Measurements from ENCODE around the gene MLKL. TPM values are rescaled to one million over a fixed set of nuclear protein-coding genes. Genes with fewer than 3 reads are reported as not detected.

The MLKL gene
- 6.5 and 6.8 TPM in 2 replicates for total RNA-seq

DNA sequence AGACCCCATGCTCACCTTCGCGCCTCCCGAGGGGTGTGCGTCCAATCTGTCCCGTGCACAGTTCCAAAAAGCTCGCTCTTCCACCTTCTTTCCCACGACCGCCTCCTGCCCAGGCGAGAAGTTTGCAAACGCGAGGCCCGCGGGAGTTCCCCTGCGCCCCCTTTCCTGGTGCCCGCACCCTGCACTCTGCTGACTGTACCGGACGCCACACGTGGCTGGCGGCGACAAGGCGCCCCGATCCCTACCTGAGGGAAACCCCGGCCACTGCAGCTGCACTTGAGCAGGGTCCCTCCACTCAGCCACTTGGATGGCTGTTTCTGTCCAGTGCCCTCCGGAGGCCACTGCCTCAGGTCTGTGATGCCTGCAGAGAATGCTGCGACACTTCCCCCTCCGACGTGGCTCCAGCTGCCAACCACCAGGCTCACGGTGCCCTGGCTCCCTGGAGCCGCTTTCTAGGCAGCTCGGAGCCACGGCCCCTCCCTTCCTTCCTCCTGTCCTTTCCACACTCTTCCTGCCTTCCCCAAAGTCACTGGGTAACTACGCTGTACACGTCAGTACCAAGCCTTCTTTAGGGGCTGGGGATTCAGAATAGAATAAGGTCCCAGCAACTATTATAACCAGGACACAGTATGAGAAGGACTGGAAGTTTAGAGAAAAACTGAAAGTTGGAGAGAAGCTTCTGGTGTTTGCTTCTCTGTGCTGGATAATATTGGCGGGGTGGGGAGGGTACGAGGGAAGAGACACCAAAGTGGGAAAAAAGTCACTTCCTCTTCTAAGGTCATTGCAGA is at the start of gene MLKL:
Gene MLKL (minus strand): TSS at position 425 of the 788 bp plus-strand sequence. CDS start 5,105 bp downstream, outside the sequence.
- DNase-seq = peak; percentile 36
- ATAC-seq (ENCODE audit: low read depth) = peak; percentile 76
- ChIA-PET POLR2A (interaction anchor here (0.8 to 2.8 kb wide), 6 partner anchors 12 to 403 kb away, joined by 3 to 45 read pairs (median 4); partner anchors contain the start of genes GLG1 and RFWD3), CTCF (interaction anchor here (0.6 to 3.1 kb wide), 9 partner anchors 9 to 162 kb away, joined by 3 to 11 read pairs (median 4); partner anchors contain the start of gene RFWD3)
- H3K4me1 Mint-ChIP-seq = peaks cover 55% of the 10 kb centered on the region
- intact Hi-C loops (cut with micrococcal nuclease) = loop anchor here (1.0 to 10.0 kb wide), 7 partner anchors 18 to 1064 kb away; partner anchors contain the start of genes FA2H, GLG1, RFWD3 and WDR59
- no peaks in the 10 kb centered on the region for H3K9me3 Mint-ChIP-seq
- H3K4me3 Mint-ChIP-seq = peak within 1 kb of the TSS; percentile 97
- no peak for TF ChIP-seq CTCF (IDR thresholded peaks at IDR 0.05)
- no peaks in the 10 kb centered on the region for H3K27me3 Mint-ChIP-seq
- peaks cover 8% of the 10 kb centered on the region for H3K36me3 Mint-ChIP-seq (ENCODE audit: low read depth)
- H3K27ac Mint-ChIP-seq = peak within 1 kb of the TSS; percentile 96

- Mint-ChIP-seq H3K4me3 (no peak overlapping the region), H3K27me3 (no peaks in the 10 kb centered on the region), H3K4me1 (no peaks in the 10 kb centered on the region), H3K27ac (no peak overlapping the region), H3K9me3 (no peaks in the 10 kb centered on the region), H3K36me3 (ENCODE audit: low read depth) (no peaks in the 10 kb centered on the region)
- no peak for TF ChIP-seq CTCF (IDR thresholded peaks at IDR 0.05)
- DNase-seq = no peak
- ATAC-seq (ENCODE audit: low read depth) = no peak
- intact Hi-C loops (cut with micrococcal nuclease) = no loop called here
- POLR2A ChIA-PET = no interaction called here
- CTCF ChIA-PET = no interaction called here
Observed at GRCh38 chr16:74749291-74750055, 48.8 kb upstream of the MLKL start.

GRCh38 chr16:74748616-74749026 is 48.0 kb upstream of the MLKL start:
- intact Hi-C loops (cut with micrococcal nuclease) = no loop called here
- Mint-ChIP-seq H3K27ac (no peak overlapping the region), H3K36me3 (ENCODE audit: low read depth) (no peaks in the 10 kb centered on the region), H3K27me3 (no peaks in the 10 kb centered on the region), H3K4me1 (no peaks in the 10 kb centered on the region), H3K4me3 (no peak overlapping the region), H3K9me3 (no peaks in the 10 kb centered on the region)
- DNase-seq (no peak), ATAC-seq (ENCODE audit: low read depth) (no peak)
- no peak for TF ChIP-seq CTCF (IDR thresholded peaks at IDR 0.05)
- ChIA-PET POLR2A (no interaction called here), CTCF (no interaction called here)

DNA sequence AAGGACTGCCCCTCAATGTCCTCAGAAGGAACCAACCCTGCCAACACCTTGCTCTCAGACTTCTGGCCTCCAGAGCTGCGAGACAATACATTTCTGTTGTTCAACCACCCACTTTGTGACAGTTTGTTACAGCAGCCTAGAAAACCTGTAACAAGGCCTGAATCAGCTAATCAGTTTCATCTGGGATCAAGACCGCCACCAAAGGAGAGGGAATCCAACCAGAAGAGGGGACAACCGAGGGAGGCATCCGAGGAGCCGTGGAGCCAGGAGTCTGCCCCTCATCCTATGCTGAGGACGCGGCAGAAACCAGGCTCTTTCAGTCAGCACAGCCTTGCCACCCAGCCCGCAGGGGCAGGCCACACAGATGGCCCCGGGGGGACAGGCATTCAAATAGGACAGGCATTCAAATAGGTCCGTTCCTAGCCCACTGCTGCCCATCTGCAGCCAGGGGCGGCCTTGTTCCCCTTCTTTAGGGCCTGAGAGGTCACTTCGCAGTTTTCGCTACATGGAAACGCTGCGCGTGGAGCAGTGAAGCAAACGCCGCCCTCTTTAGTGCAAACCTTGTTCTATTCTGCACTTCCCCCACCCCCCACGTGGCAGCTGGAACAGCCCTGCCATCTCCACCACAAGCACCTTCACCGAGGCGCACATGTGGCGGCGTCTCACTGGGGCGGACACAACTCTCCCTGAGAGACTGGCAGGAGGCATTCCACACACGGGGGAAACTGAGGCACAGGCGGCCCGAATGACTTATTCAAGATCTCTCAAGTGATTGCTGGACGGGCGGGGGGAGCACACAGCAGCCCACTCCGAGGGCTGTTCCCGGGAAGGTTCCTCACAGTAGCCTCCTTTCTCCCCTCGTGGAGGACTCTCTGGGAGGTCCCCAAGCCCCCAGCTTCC is 47.3 kb upstream of the MLKL start:
- no peaks in the 10 kb centered on the region for H3K27me3 Mint-ChIP-seq
- intact Hi-C loops (cut with micrococcal nuclease) = no loop called here
- no peak overlapping the region for H3K4me3 Mint-ChIP-seq
- no peaks in the 10 kb centered on the region for H3K4me1 Mint-ChIP-seq
- ChIA-PET CTCF (no interaction called here), POLR2A (no interaction called here)
- H3K36me3 Mint-ChIP-seq (ENCODE audit: low read depth) = no peaks in the 10 kb centered on the region
- DNase-seq (no peak), ATAC-seq (ENCODE audit: low read depth) (no peak)
- no peaks in the 10 kb centered on the region for H3K9me3 Mint-ChIP-seq
- H3K27ac Mint-ChIP-seq = no peak overlapping the region
- TF ChIP-seq CTCF (IDR thresholded peaks at IDR 0.05) = no peak
